NCI-H1417 treated with DMSO at 0.1 percent for 48 hours (cell line): ENCODE measurements around the gene ATP6V0D1.

Experiments
- DNase-seq: peaks from one replicate; lab custom pipeline; 2025; lab: John Stamatoyannopoulos, UW

Gene ATP6V0D1

GRCh38 chr16:67445441-67445912 is 35.5 kb downstream of the ATP6V0D1 start:
- DNase-seq = no peak

GRCh38 chr16:67445126-67445426 is 35.9 kb downstream of the ATP6V0D1 start:
- DNase-seq = no peak

GRCh38 chr16:67444259-67445125 is 36.5 kb downstream of the ATP6V0D1 start:
- no peak for DNase-seq

GRCh38 chr16:67443265-67443664 is 37.7 kb downstream of the ATP6V0D1 start:
- DNase-seq = no peak

DNA sequence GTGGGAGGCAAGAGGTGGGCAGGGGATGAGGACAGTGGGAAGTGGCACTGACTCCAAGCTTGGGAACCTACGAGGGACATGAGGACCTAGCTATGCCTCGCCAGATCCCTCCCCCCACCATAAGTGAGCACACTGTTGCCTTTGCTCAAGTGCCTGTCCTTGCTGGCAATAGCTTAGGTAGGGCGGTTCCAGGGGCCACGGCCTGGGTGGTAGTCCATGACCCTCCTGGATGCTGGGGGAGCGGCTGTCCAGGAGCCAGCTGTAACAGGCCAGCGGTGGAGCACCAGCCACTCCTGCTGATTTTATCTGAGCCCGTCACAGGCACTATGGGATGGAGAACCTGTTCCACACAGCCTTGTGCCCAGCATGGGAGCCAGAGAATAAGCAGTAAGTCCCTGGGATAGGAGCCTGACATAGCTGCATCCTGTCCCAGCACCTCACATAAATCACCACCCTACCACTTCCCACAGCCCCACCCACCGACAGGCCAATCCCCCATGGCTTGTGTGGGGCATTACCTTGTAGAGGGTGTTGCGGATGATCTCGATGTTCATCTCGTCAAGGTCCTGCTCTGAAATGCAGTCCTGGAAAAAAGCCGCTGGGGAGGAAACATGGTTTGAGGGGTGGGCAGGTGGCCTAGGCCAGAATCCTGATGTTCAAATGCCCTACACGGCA is 38.2 kb downstream of the ATP6V0D1 start:
- DNase-seq = no peak

DNA sequence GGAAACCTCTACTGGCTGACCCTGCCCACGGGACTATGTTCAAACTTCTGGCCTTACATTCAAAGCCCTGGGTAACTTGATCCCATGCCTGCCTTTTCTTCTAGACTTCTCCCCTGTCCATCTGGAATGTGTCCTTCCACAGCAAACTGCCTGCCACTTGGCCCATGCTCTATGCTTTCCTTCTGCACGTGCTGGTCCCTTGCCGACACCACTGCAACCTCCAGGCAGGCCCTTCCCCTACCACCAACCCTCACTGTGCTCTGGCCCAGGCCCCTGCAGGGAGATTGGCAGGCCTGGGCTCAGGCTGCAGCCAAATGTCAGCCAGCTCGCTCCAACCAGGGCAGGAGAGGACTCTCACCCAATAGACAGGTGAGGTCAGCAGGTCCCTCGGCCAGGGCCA is 39.0 kb downstream of the ATP6V0D1 start:
- no peak for DNase-seq

GRCh38 chr16:67441271-67441753 is 39.6 kb downstream of the ATP6V0D1 start:
- DNase-seq = no peak

DNA sequence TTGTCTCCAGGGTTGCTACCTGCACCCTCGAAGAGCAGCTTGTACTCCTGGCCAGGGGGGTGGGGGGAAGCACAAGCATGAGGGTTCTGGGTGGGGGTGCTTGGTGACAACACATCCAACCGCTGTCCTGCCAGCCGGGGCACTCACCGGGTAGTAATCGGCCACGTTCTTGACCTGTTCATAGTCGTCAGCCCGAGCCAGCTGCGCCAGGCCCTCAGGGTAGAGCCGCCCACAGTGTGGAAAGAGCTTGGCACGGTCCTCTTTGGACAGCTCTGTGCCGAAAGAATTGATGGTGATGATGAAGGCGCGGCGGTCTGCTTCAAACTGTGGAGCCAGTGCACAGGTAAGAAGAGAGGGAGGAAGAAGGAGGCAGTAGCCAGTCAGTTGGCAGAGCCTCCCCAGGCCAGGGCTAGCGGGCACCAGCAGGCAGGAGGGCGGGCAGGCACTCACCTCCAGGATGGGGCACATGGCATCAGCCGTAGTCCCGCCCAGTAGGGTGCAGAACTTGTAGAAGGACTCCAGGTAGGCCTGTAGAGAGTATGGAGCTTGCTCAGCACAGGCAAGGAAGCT is 42.0 kb downstream of the ATP6V0D1 start:
- DNase-seq = no peak

- no peak for DNase-seq
Measured at GRCh38 chr16:67438098-67438791, 42.7 kb downstream of the ATP6V0D1 start.

- DNase-seq = no peak
Measured at GRCh38 chr16:67437513-67437912, 43.4 kb downstream of the ATP6V0D1 start.

GRCh38 chr16:67436640-67437193 is 44.2 kb downstream of the ATP6V0D1 start:
- DNase-seq = no peak

GRCh38 chr16:67435758-67436164 is 45.2 kb downstream of the ATP6V0D1 start:
- no peak for DNase-seq

- no peak for DNase-seq
Measured at GRCh38 chr16:67433131-67433719, 47.7 kb downstream of the ATP6V0D1 start.

DNA sequence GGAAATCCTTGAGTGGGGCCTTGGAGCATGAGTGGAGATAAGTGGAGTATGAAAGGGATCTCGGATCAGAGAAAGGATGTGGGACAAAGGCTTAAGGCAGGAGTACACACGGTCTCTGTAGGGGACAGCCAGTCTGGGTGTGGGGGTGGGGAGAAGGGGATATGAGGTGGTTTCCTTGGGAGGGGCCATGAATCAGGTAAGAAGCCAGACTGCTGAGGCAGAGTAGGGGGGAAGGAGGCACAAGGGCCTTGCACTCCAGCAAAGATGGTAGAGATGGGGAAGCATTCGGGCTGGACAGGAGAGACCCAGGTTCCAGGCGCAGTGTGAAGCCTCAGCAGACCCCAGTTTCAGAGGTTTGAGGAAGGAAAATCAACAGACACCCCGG is 48.5 kb downstream of the ATP6V0D1 start:
- no peak for DNase-seq

DNA sequence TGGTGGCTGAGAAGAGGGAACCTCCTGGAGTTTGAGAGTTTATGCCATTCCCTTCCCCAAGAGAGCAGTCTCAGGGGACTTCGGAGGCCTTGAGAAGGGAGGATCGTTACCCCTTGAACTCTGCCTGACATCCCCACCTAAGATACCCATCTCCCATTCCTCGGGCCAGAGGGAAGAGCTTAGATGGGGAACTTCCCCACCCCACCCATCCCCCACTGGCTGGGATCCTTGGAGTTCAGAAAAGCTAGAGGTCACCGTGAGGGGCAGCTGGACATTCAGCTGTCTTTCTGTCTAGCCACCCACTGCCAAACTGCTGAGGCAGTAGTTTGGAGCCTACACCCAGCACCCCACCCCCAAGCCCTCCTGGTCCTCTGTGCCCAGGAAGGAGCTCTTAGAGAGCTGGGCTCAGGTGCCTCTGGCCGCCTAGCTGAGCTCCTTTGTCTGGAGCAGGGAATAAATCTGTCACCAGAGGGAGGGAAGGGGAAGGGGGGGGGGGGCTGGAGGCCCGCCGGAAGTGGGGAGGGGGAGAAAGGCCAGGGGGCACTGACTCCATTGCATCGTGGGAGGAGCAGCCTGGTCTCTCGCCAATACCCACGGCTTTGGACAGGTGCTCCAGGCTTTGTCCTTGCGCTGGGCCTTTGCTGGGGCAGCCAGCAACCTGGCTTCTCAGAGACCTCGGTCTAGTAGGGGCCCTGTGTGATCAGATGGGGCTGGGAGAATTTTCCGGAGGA is 49.0 kb downstream of the ATP6V0D1 start:
- DNase-seq = no peak

DNA sequence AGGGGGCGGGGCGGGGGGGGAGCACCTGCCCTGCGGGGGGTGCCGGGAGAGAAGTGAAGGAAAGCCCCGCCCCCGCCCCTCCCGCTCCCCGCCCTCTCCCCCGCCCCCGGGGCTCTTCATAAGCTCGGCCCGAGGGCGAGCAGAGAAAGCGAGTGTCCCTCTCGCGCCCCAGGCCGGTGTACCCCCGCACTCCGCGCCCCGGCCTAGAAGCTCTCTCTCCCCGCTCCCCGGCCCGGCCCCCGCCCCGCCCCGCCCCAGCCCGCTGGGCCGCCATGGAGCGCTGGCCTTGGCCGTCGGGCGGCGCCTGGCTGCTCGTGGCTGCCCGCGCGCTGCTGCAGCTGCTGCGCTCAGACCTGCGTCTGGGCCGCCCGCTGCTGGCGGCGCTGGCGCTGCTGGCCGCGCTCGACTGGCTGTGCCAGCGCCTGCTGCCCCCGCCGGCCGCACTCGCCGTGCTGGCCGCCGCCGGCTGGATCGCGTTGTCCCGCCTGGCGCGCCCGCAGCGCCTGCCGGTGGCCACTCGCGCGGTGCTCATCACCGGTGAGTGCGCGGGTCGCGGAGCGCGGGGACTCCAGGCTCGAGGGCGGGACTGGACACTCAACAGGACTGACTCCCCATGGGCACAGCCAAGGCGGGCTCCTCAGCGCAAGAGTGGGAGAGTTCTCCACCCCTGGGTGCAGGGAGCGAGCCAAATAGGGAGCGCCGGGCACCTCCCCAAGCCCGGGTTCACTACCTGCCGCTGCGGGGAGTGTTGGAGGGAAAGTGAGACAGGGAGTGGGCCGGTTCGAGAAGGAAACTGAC is 49.8 kb downstream of the ATP6V0D1 start, which contains the start of gene HSD11B2:
Gene HSD11B2 (plus strand): TSS at position 145 of the 798 bp plus-strand sequence. CDS start 128 bp downstream, at position 273.
- DNase-seq = no peak

GRCh38 chr16:67430504-67430976 is 50.4 kb downstream of the ATP6V0D1 start:
- DNase-seq = no peak

DNA sequence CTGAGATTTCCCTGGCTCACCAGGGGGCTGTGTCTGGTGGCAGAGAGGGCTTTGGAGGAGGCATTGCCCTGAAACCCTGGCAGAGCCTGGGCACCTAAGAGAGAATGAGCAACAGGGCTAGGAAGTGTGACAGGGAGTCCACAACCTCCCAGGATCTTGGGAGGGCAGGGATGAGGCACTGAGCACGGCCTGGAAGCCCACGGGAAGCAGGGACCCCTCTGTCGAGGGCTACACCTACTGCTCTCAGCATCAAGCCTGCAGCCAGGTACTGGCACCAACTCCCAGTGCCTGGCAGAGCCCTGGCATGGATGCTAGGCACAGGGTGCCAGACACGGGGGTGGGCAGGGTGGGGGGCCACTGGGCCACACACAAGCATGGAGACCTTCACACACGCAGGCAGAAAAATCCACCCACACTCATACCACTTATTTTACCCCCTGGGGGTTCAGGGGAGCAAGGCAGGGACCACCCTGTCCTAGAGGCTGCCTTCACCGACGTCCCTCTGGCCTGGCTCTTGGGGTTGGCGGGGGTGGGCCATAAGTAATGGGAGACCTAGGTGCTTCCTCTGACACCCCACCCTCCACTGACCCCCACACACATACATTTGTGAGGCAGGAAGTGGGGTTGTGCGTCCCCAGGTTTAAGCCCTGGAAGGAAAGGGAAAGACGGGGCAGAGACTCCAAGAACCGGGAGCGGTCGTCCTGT is 51.0 kb downstream of the ATP6V0D1 start:
- no peak for DNase-seq
